Skin epidermis (tissue), 12 donors: Measurements from ENCODE around the gene TBC1D22A.

Source experiments
- H3K27ac ChIP-seq, 21 experiments: fragments of 200-600 bp; sonication (generic) in 11 of 21; one replicate each; pipeline ENCODE4 v1.5.0; 2020; ENCODE audit warnings: mild to moderate bottlenecking in 3 of 21, inconsistent platforms in 2 of 21, moderate library complexity in 2 of 21
- H3K4me3 ChIP-seq, 7 experiments: fragments of 200-600 bp; sonication (generic) in 2 of 7; one replicate each; pipeline ENCODE4 v1.5.0; 2020; ENCODE audit warnings: inconsistent platforms in 2 of 7, mild to moderate bottlenecking in 2 of 7, moderate library complexity in 1 of 7

TBC1D22A gene

GRCh38 chr22:47022075-47022473 is 259.6 kb downstream of the TBC1D22A start:
- Histone ChIP-seq H3K4me3 (no peak overlapping the region), H3K27ac (peak overlapping the region in 1 of 21 experiments; percentile 17)

DNA sequence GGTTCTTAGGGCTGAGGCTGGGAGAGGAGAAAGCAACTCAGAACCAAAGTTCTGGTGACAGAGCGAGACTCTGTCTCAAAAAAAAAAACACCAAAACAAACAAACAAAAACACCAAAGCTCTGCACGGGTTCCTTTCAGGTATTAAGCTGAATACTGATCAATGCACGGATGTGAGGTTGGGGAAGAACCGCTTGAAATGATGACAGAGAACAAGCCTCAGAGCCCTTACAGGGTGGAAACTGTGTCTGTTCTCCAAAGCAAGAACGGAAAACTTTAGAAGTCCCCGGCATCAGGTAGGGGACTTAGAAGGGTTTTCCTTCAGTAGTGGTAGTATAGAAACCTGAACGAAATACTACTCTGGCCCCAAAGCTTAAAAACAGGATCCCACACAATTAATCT is 260.0 kb downstream of the TBC1D22A start:
- H3K27ac ChIP-seq = no peak overlapping the region

GRCh38 chr22:47023871-47024270 is 261.4 kb downstream of the TBC1D22A start:
- H3K27ac ChIP-seq = no peak overlapping the region
- no peak overlapping the region for H3K4me3 ChIP-seq

More for the DNA sequence above, 260.0 kb downstream of the TBC1D22A start:
- no peak overlapping the region for H3K4me3 ChIP-seq

DNA sequence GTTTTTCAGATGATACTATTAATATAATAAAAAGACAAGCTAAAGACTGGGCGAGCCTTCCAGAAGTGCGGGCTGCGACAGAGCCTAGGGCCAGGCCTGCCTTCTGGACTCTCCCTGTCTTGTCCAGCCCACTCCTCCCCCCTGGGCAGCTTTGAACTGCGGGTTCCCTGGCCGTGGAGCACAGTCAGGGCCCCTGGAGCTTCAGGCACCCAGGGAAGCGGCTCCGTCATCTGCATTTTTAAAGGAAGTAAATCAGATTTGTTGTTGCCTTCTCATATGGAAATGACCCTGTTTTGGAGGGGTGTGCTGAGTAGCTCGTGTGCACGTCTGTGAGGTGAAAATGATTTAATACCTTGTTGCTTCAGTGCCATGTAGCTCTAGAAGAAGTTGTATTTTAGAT is 265.3 kb downstream of the TBC1D22A start:
- Histone ChIP-seq H3K27ac (no peak overlapping the region), H3K4me3 (no peak overlapping the region)

GRCh38 chr22:47029244-47030074 is 267.0 kb downstream of the TBC1D22A start:
- peak overlapping the region in 7 of 21 experiments; percentile 2 to 77 (median 26) for H3K27ac ChIP-seq

DNA sequence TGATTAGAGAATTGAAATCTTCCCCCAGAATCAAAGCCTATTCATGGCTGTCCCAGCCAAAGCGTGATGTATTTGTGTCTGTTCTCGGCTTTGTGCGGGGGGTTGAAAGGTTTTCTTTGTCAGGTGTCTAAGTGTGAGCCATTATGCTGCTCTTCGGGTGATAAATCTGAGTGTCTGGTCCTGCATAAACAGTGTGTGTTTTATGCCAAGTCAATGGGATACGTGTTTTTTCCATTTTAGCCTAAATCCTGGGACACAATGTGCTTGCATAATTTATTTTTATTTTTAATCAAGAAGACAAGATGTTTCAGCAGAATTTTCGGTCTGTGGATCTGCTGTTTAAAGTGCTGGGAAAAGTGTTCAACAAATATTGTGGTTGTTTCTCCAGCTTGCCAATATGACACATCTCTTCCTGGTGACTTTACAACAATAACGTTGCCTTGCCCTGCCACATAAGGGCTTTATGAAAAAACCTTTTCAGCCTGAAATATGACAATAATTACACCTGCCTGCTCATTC is 267.8 kb downstream of the TBC1D22A start:
- H3K27ac ChIP-seq = peak overlapping the region in 6 of 21 experiments; percentile 6 to 77 (median 28)
- H3K4me3 ChIP-seq = no peak overlapping the region

More at GRCh38 chr22:47029244-47030074, 267.0 kb downstream of the TBC1D22A start:
- no peak overlapping the region for H3K4me3 ChIP-seq

GRCh38 chr22:47030881-47031627 is 268.6 kb downstream of the TBC1D22A start:
- Histone ChIP-seq H3K4me3 (no peak overlapping the region), H3K27ac (peak overlapping the region in 7 of 21 experiments; percentile 15 to 72 (median 27))

- Histone ChIP-seq H3K27ac (peak overlapping the region in 3 of 21 experiments; percentile 24 to 72 (median 68)), H3K4me3 (no peak overlapping the region)
Observed at GRCh38 chr22:47031628-47031915, 269.1 kb downstream of the TBC1D22A start.

- Histone ChIP-seq H3K27ac (peak overlapping the region in 10 of 21 experiments; percentile 14 to 76 (median 48)), H3K4me3 (no peak overlapping the region)
Observed at GRCh38 chr22:47032091-47032943, 269.9 kb downstream of the TBC1D22A start.

DNA sequence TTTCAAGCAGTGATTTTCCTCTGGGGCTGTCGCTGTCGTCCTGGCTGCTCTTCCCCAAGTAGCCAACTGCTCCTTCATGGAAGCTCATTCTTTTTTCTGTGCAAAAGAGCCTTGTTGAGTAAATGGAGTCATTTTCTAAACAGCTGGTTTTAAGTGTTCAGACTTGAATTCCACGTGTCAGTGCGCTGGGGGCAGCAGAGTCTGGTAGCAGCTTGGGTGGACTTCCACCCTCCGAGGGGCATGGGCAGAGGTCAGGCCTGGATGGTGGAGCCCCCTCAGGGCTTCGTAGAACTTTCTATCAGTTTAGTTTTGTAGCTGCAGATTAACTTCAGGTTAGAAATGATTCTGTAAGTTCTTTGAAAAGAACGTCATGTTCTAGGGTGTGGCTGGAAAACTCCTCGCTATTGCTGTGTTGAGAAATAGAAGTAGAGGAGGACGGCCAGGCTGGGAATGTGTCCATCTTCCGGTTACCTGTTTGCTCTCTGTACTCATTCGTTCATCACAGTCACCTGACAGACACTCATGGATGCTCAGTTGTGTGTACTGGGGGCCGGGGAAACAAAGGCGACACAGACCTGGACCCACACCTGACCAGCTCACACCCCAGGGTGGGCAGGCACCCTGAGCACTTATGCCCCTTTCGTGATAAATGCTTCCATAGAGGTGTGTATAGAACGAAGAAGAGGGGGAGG is 270.7 kb downstream of the TBC1D22A start:
- Histone ChIP-seq H3K27ac (peak overlapping the region in 9 of 21 experiments; percentile 14 to 76 (median 58)), H3K4me3 (no peak overlapping the region)

DNA sequence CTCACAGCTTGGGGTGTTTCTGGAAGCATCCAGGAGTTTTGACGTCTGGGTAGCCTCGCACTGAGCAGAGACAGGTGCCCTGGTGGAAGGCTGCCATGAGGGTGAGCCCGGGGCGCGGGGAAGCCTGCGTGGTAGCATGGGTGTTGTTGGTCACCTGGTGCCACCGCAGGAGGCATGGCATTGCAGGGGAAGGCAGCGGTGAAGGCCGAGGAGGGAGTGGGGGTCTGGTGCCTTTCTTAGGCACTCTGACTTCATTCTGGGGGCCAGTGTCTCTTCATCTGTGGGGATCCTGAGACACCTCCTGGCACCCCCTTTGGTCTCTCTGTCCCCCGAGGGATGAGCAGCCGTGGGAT is 271.2 kb downstream of the TBC1D22A start:
- H3K27ac ChIP-seq = peak overlapping the region in 3 of 21 experiments; percentile 8 to 76 (median 28)

DNA sequence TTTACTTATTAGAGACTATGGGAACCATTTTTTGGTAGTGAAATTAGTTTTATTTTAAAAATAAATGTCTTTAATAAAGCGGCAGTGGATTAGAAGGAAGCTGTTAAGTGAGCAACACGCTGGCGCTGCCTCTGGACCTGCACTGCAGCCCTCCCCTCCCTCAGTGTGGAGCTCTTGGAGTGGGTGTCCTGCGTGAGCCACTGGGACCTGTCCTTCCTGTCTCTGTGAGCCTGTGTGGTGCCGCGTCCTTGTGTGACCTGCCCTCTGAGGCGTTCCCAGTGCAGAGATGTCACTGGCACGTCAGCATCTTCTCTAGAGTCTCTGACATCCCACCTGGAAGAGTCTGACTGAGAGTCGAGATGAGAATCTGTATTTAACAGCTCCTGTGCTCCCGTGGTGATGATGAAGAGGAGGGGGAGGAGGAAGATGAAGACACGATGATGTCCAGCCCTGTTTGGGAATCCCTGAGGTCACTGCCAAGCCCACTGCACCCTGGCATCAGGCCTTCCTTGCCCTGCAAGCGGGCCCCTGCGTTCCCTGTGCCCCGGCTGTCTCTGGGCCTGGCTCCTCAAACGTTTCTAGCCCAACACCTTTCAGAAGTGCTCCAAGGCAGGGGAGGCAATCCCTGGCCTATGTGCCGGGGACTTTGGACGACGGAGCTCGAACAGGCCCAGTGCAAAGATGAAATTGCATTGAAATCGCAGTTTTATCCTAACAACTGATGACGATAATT is 271.8 kb downstream of the TBC1D22A start:
- H3K4me3 ChIP-seq = no peak overlapping the region
- H3K27ac ChIP-seq = peak overlapping the region in 2 of 21 experiments; percentile 8 to 76

More for the DNA sequence above, 271.2 kb downstream of the TBC1D22A start:
- H3K4me3 ChIP-seq = no peak overlapping the region

DNA sequence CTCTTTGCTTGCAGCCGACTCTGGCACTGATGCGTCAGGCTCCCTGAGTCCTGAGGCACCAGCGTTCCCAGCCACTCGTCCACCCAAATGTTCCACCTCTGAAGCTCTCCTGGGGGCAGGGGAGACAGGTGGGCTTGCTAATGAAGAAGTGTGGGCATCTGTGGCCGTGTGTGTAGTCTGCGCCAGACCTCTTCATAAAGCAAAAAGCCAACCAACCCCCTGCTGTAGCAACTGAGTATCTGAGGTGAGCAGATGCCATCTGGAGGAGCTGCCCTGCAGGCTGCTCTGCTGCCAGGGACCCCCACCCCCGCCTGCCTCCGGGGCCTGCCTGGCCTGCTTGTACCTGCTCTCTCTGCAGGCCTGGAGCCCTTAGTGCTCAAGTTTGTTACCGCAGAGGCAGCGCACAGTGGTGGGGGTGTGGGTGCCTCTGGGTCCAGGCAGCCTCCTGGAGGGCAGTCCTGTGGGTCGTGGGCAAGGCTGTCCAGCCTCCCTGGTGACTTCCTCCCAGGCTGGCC is 272.5 kb downstream of the TBC1D22A start:
- Histone ChIP-seq H3K4me3 (no peak overlapping the region), H3K27ac (peak overlapping the region in 2 of 21 experiments; percentile 22 to 29)

- Histone ChIP-seq H3K4me3 (no peak overlapping the region), H3K27ac (peak overlapping the region in 2 of 21 experiments; percentile 22 to 29)
Observed at GRCh38 chr22:47035425-47035881, 273.0 kb downstream of the TBC1D22A start.

DNA sequence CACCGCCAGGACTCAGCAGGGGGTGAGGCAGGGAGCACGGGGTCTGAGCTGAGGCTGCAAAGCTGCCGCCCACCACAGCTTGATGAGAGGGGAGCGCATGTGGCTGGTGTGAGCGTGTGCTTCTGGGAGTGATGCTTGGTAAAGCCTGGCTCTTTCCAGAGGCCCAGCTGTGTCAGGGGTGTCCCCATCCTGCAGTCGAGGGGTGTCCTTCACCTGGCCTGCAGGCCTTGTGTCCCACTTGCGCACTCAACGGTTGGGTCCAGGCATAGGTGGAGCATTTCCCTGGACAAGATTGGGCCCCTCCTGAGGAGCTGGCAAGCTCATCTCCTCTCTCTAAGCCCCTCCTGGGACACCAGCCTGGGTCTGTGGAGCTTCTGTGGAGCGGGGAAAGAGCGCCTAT is 273.9 kb downstream of the TBC1D22A start:
- Histone ChIP-seq H3K4me3 (no peak overlapping the region), H3K27ac (no peak overlapping the region)

DNA sequence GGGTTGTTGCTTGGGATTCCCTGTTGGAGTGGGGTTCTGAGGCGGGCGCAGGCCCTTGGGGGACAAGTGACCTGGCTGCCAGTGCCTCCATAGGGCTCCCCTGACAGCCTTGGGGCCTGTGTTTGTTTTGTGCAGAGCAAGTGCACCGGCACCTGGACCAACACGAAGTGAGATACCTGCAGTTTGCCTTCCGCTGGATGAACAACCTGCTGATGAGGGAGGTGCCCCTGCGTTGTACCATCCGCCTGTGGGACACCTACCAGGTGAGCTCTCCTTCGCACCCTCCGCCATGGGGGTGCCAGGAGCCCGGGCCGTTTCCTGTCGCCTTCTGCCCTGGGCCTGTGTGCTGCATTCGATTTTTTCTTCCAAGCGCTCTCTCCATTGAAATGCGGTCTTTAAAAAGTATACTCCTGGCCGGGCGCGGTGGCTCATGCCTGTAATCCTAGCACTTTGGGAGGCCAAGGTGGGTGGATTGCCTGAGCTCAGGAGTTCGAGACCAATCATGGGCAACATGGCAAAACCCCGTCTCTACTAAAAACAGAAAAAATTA is 274.6 kb downstream of the TBC1D22A start:
- H3K27ac ChIP-seq = no peak overlapping the region
- H3K4me3 ChIP-seq = no peak overlapping the region

- H3K4me3 ChIP-seq = no peak overlapping the region
- no peak overlapping the region for H3K27ac ChIP-seq
Observed at GRCh38 chr22:47038206-47038835, 275.9 kb downstream of the TBC1D22A start.
